LHCN-M2 (cell line): Measurements from ENCODE around the gene IFNL1. TPM values are rescaled to one million over a fixed set of nuclear protein-coding genes. Genes with fewer than 3 reads are reported as not detected.
"Not testable (repeated sequence)": the region's sequence is repeated elsewhere in the genome, so short reads cannot be mapped to it uniquely, and the experiment has no call there.

ENCODE experiments used
- DNase-seq: peaks from one replicate; pipeline ENCODE4 v3.0.0-alpha.2; 2012; ENCODE audit warnings: low read depth
- polyA plus RNA-seq: library from polyadenylated mRNA; unstranded; fragments of >200 nt; gene quantifications from one replicate; pipeline ENCODE4 v1.2.1, GENCODE V29; 2012; ENCODE audit warnings: missing spikeins
- total RNA-seq: library from RNA; depleted of rRNA; stranded (reverse); fragments of >200 nt; gene quantifications from 2 replicates; pipeline ENCODE4 v1.2.3, GENCODE V29; 2014; rRNA removed

IFNL1 gene
- total RNA-seq = not detected in 2 replicates
- polyA plus RNA-seq = not detected

- DNase-seq = no peak
These were observed at the start of gene IFNL1 for GRCh38 chr19:39296055-39296645. IFNL1 (plus strand) TSS chr19:39296407; CDS start chr19:39296422, 15 bp downstream.

- DNase-seq = no peak
These were observed 49.1 kb upstream of the IFNL1 start for GRCh38 chr19:39246951-39247669.

- DNase-seq = no peak
These were observed 48.2 kb upstream of the IFNL1 start for GRCh38 chr19:39247701-39248664.

GRCh38 chr19:39248806-39249205, 47.4 kb upstream of the IFNL1 start, which contains the start of gene IFNL4:
IFNL4 (minus strand) TSS chr19:39248856.
- no peak for DNase-seq

- DNase-seq = no peak
These were observed 45.1 kb upstream of the IFNL1 start for GRCh38 chr19:39251081-39251480.

GRCh38 chr19:39251846-39252245, 44.4 kb upstream of the IFNL1 start:
- DNase-seq = no peak

- no peak for DNase-seq
These were observed 43.7 kb upstream of the IFNL1 start for GRCh38 chr19:39252458-39252857.

- DNase-seq = no peak
These were observed 42.6 kb upstream of the IFNL1 start for GRCh38 chr19:39253374-39254149.

- DNase-seq = no peak
These were observed 41.5 kb upstream of the IFNL1 start for GRCh38 chr19:39254531-39255345.

GRCh38 chr19:39257227-39257626, 39.0 kb upstream of the IFNL1 start:
- DNase-seq = no peak

- DNase-seq = no peak
These were observed 34.5 kb upstream of the IFNL1 start for GRCh38 chr19:39261704-39262103.

GRCh38 chr19:39262496-39262895, 33.7 kb upstream of the IFNL1 start:
- DNase-seq = no peak

GRCh38 chr19:39263912-39264305, 32.3 kb upstream of the IFNL1 start:
- DNase-seq = no peak

GRCh38 chr19:39264306-39265290, 31.6 kb upstream of the IFNL1 start:
- no peak for DNase-seq

- DNase-seq = no peak
These were observed 30.8 kb upstream of the IFNL1 start for GRCh38 chr19:39265321-39265916.

GRCh38 chr19:39268085-39268484, 28.1 kb upstream of the IFNL1 start, which contains the start of gene IFNL2:
IFNL2 (plus strand) TSS chr19:39268396; CDS start chr19:39268569, 173 bp downstream.
- not testable (repeated sequence) for DNase-seq

- DNase-seq = not testable (repeated sequence)
These were observed 27.5 kb upstream of the IFNL1 start for GRCh38 chr19:39268531-39269223.

- not testable (repeated sequence) for DNase-seq
These were observed 26.8 kb upstream of the IFNL1 start for GRCh38 chr19:39269369-39269768.
